ENCODE results near the gene WHRN.
A peak's percentile ranks its signal among the peaks of the same experiment; 100 is the strongest.

The WHRN gene

GRCh38 chr9:114416906-114417305 lies 88.4 kb downstream of the WHRN start:
- no peak for DNase-seq

- DNase-seq, result no peak
These were observed 89.0 kb downstream of the WHRN start for GRCh38 chr9:114416290-114416689.

- DNase-seq, result no peak
These were observed 90.9 kb downstream of the WHRN start for GRCh38 chr9:114414346-114414745.

- no peak for DNase-seq
These were observed 91.4 kb downstream of the WHRN start for GRCh38 chr9:114413861-114414301.

- no peak for DNase-seq
These were observed 93.1 kb downstream of the WHRN start for GRCh38 chr9:114412048-114412683.

- DNase-seq, result no peak
These were observed 93.8 kb downstream of the WHRN start for GRCh38 chr9:114411452-114411851.

GRCh38 chr9:114410910-114411309 lies 94.4 kb downstream of the WHRN start:
- DNase-seq, result no peak

- no peak for DNase-seq
These were observed 95.4 kb downstream of the WHRN start for GRCh38 chr9:114409842-114410241.

GRCh38 chr9:114409103-114409780 lies 96.0 kb downstream of the WHRN start:
- DNase-seq, result no peak

GRCh38 chr9:114408645-114409044 lies 96.6 kb downstream of the WHRN start:
- DNase-seq, result no peak

- no peak for DNase-seq
These were observed 97.4 kb downstream of the WHRN start for GRCh38 chr9:114407889-114408288.

- no peak for DNase-seq
These were observed 98.8 kb downstream of the WHRN start for GRCh38 chr9:114406441-114406840.

- peak; percentile 68 for DNase-seq
These were observed 99.8 kb downstream of the WHRN start for GRCh38 chr9:114405294-114406034.

- no peak for DNase-seq
These were observed 100.7 kb downstream of the WHRN start for GRCh38 chr9:114404531-114404930.

- DNase-seq, result no peak
These were observed 102.0 kb downstream of the WHRN start for GRCh38 chr9:114403153-114403756.

GRCh38 chr9:114401344-114401743 lies 103.9 kb downstream of the WHRN start:
- DNase-seq, result no peak

GRCh38 chr9:114400772-114401171 lies 104.5 kb downstream of the WHRN start:
- no peak for DNase-seq

GRCh38 chr9:114400219-114400618 lies 105.1 kb downstream of the WHRN start:
- no peak for DNase-seq

GRCh38 chr9:114399381-114399780 lies 105.9 kb downstream of the WHRN start:
- no peak for DNase-seq

- peak; percentile 84 for DNase-seq
These were observed 107.2 kb downstream of the WHRN start for GRCh38 chr9:114397848-114398605.

GRCh38 chr9:114397219-114397847 lies 107.9 kb downstream of the WHRN start:
- DNase-seq, result peak; percentile 61
